ENCODE data around the gene CBR3. TPM values are rescaled to one million over a fixed set of nuclear protein-coding genes. Genes with fewer than 3 reads are reported as not detected.

The CBR3 gene
- total and polyA plus RNA-seq, 9 of the 15 experiments (the other 6 are each of a cell fraction or from before 2014, with no cell fraction given), result not detected

DNA sequence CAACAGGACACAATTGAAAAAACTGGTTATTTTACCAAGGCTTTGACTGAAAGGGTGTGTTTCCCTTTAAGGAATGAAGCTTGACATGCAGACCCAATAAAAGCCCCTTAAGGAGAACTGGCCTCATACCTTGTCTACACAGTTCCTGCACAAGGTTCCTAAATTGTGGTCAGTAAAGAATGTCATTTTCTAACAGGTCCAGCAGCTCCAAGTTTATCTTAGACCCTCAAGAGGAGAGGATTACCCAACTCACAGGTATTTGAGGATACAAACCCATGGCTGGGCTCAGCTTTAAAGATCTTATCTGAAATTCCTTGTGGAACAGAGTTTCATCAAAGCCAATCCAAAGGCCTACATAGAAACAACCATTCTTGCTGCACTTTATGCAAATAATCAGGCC, 31.4 kb upstream of the CBR3 start:
- in situ Hi-C loops (cut with MboI) (no loop called here), intact Hi-C loops (cut with micrococcal nuclease) (no loop called here)
- H3K9ac ChIP-seq (ENCODE audit: insufficient read depth in 1 of 2, low read depth in 2 of 2, low read length in 2 of 2), result no peak overlapping the region
- H4K20me1 ChIP-seq (replicated peaks; ENCODE audit: control insufficient read depth, insufficient read depth, low read length), result no peaks in the 10 kb centered on the region
- no peak overlapping the region for H3K4me3 ChIP-seq
- CTCF ChIA-PET (ENCODE audit: low intra/inter-chr PET ratio), result no interaction called here
- H3K36me3 ChIP-seq (ENCODE audit: control insufficient read depth, insufficient read depth, low read length), result no peaks in the 10 kb centered on the region
- H3K4me1 ChIP-seq (replicated peaks in 1 of 2; ENCODE audit: control insufficient read depth in 2 of 2, insufficient read depth in 2 of 2, low read length in 2 of 2), result no peaks in the 10 kb centered on the region; a peak in 2 of 5 replicates
- no peaks in the 10 kb centered on the region for H3K79me2 ChIP-seq (ENCODE audit: control insufficient read depth, insufficient read depth, low read length)
- ATAC-seq (no peak), DNase-seq (ENCODE audit: extremely low read depth in 1 of 4, low spot score in 3 of 4) (no peak), FAIRE-seq (no peak)
- H3K27me3 ChIP-seq (ENCODE audit: control insufficient read depth in 2 of 2, insufficient read depth in 2 of 2, low read length in 2 of 2), result peaks cover 2 to 6% of the 10 kb centered on the region in 2 experiments; a peak in 2 of 5 replicates
- no peaks in the 10 kb centered on the region for H3K9me3 ChIP-seq (replicated peaks; ENCODE audit: control insufficient read depth, insufficient read depth, low read depth, low read length)
- TF ChIP-seq, protein P1, sequence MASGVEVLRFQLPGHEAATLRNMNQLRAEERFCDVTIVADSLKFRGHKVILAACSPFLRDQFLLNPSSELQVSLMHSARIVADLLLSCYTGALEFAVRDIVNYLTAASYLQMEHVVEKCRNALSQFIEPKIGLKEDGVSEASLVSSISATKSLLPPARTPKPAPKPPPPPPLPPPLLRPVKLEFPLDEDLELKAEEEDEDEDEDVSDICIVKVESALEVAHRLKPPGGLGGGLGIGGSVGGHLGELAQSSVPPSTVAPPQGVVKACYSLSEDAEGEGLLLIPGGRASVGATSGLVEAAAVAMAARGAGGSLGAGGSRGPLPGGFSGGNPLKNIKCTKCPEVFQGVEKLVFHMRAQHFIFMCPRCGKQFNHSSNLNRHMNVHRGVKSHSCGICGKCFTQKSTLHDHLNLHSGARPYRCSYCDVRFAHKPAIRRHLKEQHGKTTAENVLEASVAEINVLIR (CRISPR knock-in tag; IDR thresholded peaks at IDR 0.05), result no peak
- TF ChIP-seq DPF2 (IDR thresholded peaks at IDR 0.05), result no peak
- no peak for TF ChIP-seq SAP30 (IDR thresholded peaks at IDR 0.05; ENCODE audit: borderline replicate concordance, insufficient read depth, low read depth, low read length, poor library complexity, severe bottlenecking)
- TF ChIP-seq GTF2A2 (tag; IDR thresholded peaks at IDR 0.05), result no peak
- TF ChIP-seq, protein P2, sequence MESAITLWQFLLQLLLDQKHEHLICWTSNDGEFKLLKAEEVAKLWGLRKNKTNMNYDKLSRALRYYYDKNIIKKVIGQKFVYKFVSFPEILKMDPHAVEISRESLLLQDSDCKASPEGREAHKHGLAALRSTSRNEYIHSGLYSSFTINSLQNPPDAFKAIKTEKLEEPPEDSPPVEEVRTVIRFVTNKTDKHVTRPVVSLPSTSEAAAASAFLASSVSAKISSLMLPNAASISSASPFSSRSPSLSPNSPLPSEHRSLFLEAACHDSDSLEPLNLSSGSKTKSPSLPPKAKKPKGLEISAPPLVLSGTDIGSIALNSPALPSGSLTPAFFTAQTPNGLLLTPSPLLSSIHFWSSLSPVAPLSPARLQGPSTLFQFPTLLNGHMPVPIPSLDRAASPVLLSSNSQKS (CRISPR knock-in tag; IDR thresholded peaks at IDR 0.05), result no peak
- TF ChIP-seq NFRKB (IDR thresholded peaks at IDR 0.05; ENCODE audit: low read depth), result no peak
- no peak for TF ChIP-seq HNRNPK (IDR thresholded peaks at IDR 0.05; ENCODE audit: low read depth, low read length, poor library complexity, severe bottlenecking)
- TF ChIP-seq EZH2 (IDR thresholded peaks at IDR 0.05; ENCODE audit: borderline replicate concordance, low read depth, low read length), result no peak
- TF ChIP-seq, protein P3, sequence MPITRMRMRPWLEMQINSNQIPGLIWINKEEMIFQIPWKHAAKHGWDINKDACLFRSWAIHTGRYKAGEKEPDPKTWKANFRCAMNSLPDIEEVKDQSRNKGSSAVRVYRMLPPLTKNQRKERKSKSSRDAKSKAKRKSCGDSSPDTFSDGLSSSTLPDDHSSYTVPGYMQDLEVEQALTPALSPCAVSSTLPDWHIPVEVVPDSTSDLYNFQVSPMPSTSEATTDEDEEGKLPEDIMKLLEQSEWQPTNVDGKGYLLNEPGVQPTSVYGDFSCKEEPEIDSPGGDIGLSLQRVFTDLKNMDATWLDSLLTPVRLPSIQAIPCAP (CRISPR knock-in tag; IDR thresholded peaks at IDR 0.05; ENCODE audit: borderline replicate concordance), result no peak
- no peak for TF ChIP-seq ZNF77 (CRISPR knock-in tag; IDR thresholded peaks at IDR 0.05)
- TF ChIP-seq HNRNPL (IDR thresholded peaks at IDR 0.05; ENCODE audit: low read depth, low read length), result no peak
- TF ChIP-seq SIRT6 (IDR thresholded peaks at IDR 0.05; ENCODE audit: low read depth, low read length), result no peak
- TF ChIP-seq ZFP1 (CRISPR knock-in tag; IDR thresholded peaks at IDR 0.05), result no peak
- no peak for TF ChIP-seq RBM25 (IDR thresholded peaks at IDR 0.05; ENCODE audit: low read depth, low read length, severe bottlenecking)
- TF ChIP-seq TOE1 (IDR thresholded peaks at IDR 0.05; ENCODE audit: borderline replicate concordance), result no peak
- TF ChIP-seq TOE1 (CRISPR knock-in tag; IDR thresholded peaks at IDR 0.05; ENCODE audit: borderline replicate concordance, low read depth), result no peak
- no peak for TF ChIP-seq ZNF561 (CRISPR knock-in tag; conservative IDR thresholded peaks at IDR 0.05)
- no peak for TF ChIP-seq CREBBP (IDR thresholded peaks at IDR 0.05; ENCODE audit: low read depth, low read length)
- no peak overlapping the region for H2AFZ ChIP-seq (ENCODE audit: low read depth, low read length)
- no TSS peak for BruUV-seq (replicated peaks)
- no peak overlapping the region for H3K27ac ChIP-seq (ENCODE audit: extremely low read depth, low read depth, low read length)
- H3K9me1 ChIP-seq (ENCODE audit: control insufficient read depth, insufficient read depth, low read length), result no peaks in the 10 kb centered on the region
- POLR2A ChIA-PET, result no interaction called here
- no peak overlapping the region for H3K4me2 ChIP-seq (ENCODE audit: insufficient read depth, low read length)

Data from K562 (cell line).